K562 (cell line): ENCODE data around the gene PAXIP1.

Experiments
- HCFC1 ChIP-seq: IDR thresholded peaks from 2 replicates; pipeline ENCODE4 v1.6.1; 2012; ENCODE audit warnings: low read depth, low read length, improper control_type of control experiment
- ZFX ChIP-seq: sonication (generic); formaldehyde crosslinking; IDR thresholded peaks from 2 replicates; pipeline ENCODE4 v1.8.0; 2022; ENCODE audit warnings: mild to moderate bottlenecking, missing genetic modification reagents, moderate library complexity

DNA sequence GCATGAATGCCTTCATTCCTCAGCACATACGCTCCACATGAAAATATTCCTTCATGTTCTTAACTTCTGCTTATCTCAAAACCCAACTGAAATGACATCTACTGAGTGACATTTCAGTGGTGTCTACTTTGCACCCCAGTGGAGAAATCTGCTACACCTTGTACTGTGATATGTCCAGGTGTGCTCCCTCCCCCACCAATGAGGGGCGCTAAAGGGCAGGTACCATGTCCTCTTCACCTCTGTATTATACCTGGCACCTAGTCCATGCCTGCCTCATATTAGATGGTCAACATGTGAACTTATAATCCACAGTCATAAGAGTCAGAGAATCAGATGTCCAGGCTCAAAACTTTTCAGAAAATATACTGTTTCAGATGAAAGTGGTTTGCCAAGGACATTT lies 2.1 kb downstream of the PAXIP1 start:
- TF ChIP-seq HCFC1: no peak
- no peak for TF ChIP-seq ZFX
